ENCODE results near the gene TGFBI. TPM values are rescaled to one million over a fixed set of nuclear protein-coding genes. Genes with fewer than 3 reads are reported as not detected.

Gene TGFBI
- total RNA-seq (2022; extraction: Qiagen RNA extraction): 1,399 to 2,041 TPM (median 1,852 TPM) in 5 replicates

DNA sequence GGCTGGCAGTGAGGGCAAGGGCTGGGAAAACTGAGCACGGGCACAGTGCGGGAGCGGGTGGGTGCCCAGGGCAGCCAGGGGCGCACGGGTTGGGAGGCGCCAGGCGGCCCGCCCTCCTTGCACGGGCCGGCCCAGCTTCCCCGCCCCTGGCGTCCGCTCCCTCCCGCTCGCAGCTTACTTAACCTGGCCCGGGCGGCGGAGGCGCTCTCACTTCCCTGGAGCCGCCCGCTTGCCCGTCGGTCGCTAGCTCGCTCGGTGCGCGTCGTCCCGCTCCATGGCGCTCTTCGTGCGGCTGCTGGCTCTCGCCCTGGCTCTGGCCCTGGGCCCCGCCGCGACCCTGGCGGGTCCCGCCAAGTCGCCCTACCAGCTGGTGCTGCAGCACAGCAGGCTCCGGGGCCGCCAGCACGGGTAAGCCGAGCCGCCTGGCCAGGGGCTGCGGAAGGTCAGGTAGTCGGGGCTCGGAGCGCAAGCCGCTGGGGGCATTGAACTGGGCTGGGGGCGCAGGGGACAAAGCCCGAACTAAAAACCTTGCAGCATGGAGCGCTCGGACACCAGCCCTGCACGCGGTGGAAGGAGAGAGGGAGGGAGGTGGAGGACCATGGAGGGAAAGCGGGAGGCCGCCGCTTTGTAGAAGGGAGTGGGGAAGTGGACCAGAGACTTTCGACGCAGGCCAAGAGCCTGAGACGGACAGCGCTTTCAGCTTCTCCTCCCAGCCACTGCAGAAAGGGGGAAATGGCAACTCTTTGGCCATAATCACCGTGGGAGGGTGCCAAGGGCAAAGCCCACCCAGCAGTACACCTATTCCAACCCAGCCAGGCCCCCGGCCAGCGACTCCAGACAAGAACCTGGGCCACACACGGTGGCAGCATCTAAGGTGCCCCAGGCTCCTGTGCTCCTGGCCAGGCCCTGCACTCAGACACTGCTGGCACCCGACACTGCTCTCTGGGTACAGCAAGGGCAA, at the start of gene TGFBI:
Gene TGFBI (plus strand): TSS at position 207 of the 961 bp plus-strand sequence. CDS start 68 bp downstream, at position 275.

Other genes starting within 250 kb of the TGFBI start
- gene SLC25A48, start 194.3 kb upstream of the TGFBI start, total RNA-seq (2022; extraction: Qiagen RNA extraction): 0.12 to 0.45 TPM (median 0.24 TPM) in 5 replicates
- not detected in 5 replicates for gene IL9, start 133.1 kb upstream of the TGFBI start, total RNA-seq (2022; extraction: Qiagen RNA extraction)
- gene LECT2, start 74.0 kb upstream of the TGFBI start, total RNA-seq (2022; extraction: Qiagen RNA extraction): not detected in 5 replicates
- 19.0 to 32.0 TPM (median 29.7 TPM) in 5 replicates for gene SMAD5, start 103.9 kb downstream of the TGFBI start, total RNA-seq (2022; extraction: Qiagen RNA extraction)
- gene SMIM32, start 164.2 kb downstream of the TGFBI start, total RNA-seq (2022; extraction: Qiagen RNA extraction): not detected in 5 replicates

Data from A549 treated with Hydrocortisone at 1 μM for 4 hours (cell line).